Effector CD8-positive, alpha-beta T cell (primary cell): Measurements from ENCODE around the gene EMC1.
A peak's percentile ranks its signal among the peaks of the same experiment; 100 is the strongest.
"Not testable (repeated sequence)": the region's sequence is repeated elsewhere in the genome, so short reads cannot be mapped to it uniquely, and the experiment has no call there.

Experiments used
- DNase-seq: peaks from one replicate; lab custom pipeline; 2025; lab: John Stamatoyannopoulos, UW
- total RNA-seq, 4 experiments: gene quantifications; one replicate each; lab custom pipeline; 2026; lab: John Stamatoyannopoulos, UW

Gene EMC1
- total RNA-seq, result 75.8 to 104 (median 88.9) reads per million in 4 experiments

DNA sequence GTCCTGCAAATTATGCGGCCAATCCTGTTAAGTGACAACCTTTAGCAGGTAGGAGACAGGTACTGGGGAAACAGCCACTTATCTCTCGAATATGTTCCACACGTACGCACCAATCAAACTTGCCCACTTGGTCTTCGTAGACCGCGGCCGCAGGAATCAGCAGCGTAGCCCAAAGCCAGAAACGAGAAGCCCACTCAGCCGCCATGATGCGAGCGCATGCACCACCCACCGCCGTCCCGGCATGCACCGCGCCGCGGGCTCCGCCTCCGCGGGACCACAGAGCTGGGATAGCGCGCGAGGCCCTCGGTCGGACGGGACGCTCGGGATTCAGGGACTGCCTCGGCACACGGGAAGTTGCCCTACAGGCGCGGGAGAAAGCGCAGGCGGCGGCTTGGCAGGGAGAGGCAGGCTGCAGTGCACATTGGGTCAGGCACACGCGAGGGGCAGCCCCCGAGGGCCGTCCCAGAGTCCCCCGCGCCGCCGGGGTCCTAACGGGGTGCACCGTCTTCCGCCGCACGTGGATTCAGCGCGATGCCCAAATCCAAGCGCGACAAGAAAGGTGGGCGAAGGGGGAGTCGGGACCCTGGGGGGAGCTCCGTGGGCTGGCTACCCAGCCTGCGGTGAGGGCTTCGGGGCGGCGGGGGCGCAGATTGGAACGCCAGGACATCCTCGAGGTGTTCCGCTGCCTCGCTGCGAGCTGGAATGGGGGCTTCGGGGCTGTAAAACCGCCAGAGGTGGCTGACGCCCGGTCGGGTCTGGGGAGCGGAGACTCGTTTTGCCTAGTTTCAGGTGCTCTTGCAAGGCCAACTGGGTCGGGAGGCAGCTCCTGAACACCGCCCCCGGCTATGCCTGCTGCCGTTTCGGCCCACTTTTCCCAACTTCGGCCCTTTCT lies at the start of gene EMC1, which contains the start of gene MRTO4:
Gene EMC1 (minus strand): TSS at position 220 of the 892 bp plus-strand sequence. CDS start 15 bp downstream, at position 205.
Gene MRTO4 (plus strand): TSS at position 501 of the 892 bp plus-strand sequence. CDS start 31 bp downstream, at position 532.
- peak; percentile 84 for DNase-seq

DNA sequence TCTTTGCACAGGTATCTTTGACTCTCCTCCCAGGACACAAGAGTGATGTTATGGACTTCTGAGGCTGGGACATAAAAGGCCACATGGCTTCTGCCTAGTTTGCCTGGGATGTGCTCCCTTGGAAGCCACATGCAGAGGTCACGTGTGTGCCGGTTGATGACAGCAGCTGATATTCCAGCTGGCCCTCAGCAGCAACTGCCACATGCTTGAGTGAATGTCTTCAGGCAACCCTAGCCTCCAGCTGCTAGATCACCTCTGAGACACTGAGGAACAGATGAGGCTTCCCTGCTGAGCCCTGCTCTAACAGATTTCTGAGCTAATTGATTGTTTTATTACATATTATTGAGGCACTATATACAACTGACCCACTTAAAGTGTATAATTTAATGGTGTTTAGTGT lies 48.9 kb upstream of the EMC1 start:
- no peak for DNase-seq

DNA sequence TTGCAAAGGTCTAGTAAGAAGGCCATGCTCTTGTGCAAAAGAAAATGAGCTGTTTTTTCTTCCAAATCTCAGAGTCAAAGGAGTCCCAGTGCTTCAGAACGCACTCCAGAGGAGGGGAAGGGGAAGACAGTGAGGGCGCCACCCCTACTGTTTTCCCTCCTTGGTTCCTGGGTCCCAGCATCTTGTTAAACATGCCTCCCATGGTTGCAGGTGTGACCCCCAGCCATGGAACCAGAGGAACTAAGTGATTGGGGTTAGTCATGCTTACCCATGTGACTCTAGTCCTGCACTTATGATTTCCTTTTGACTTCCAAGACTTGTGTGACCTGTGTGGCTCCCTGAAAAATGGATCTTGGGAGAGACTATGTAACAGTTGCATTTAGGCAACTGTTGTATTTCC lies 43.3 kb upstream of the EMC1 start:
- no peak for DNase-seq

DNA sequence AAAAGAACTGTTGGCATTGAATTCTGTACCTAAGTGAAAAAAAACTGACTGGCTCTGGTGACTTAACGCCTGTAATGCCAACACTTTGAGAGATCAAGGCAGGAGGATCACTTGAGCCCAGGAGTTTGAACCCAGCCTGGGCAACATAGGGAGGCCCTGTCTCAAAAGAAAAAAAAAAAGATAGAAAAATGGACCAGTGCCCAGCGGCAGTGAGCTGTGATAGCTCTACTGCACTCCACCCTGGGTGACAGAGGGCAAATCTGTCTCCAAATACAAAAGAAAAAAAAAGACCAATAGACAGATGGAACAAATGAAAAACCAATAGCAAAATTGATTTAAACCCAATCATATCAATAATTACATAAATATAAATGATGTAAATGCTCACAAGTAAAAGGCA lies 37.9 kb upstream of the EMC1 start:
- DNase-seq, result no peak

DNA sequence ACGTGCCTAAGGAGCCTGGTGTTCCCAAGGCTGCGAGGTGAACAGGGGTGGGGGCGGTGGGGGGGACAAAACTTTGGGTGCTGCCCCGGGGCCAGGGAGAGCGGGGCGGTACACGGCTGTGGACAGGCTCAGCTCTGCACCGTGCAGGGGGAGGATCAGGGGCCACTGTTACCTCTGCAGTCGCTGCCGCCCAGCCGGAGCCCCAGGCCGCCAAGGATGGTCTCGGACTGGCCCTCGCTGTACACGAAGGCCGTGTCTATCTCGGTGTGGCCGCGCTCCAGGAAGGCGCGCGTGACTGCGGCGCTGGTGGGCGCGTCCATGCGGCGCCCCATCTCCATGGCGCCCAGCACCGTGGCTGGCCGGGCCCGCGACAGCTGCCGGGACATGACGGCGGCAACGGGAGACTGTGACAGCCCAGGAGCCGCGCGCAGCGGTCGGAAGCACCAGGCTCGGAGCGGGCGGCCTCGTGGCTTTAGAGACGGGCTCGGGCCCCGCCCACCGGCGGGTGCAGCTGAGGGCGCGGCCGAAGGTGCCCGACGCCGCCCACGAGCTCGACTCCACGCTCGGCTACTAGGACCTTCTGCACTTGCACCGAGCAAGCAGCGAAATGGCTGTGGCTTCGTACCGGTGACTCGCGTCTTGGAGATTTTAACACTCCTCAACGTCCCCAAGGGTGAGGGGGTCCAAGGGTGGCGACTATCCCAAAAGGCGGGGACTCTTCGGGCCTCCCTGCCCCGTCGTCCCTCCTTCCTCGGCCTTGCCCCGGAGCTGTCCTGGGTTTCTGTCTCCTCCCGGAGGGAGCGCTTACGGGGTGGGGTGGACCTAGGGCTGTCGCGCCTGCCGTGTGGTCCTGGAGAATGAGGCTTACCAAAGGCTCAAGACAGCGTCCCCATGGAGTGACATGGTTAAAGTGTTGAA lies 37.3 kb upstream of the EMC1 start, which contains the start of gene AKR7A3:
Gene AKR7A3 (minus strand): TSS at position 447 of the 918 bp plus-strand sequence. CDS start 61 bp downstream, at position 386.
- DNase-seq, result peak; percentile 19

DNA sequence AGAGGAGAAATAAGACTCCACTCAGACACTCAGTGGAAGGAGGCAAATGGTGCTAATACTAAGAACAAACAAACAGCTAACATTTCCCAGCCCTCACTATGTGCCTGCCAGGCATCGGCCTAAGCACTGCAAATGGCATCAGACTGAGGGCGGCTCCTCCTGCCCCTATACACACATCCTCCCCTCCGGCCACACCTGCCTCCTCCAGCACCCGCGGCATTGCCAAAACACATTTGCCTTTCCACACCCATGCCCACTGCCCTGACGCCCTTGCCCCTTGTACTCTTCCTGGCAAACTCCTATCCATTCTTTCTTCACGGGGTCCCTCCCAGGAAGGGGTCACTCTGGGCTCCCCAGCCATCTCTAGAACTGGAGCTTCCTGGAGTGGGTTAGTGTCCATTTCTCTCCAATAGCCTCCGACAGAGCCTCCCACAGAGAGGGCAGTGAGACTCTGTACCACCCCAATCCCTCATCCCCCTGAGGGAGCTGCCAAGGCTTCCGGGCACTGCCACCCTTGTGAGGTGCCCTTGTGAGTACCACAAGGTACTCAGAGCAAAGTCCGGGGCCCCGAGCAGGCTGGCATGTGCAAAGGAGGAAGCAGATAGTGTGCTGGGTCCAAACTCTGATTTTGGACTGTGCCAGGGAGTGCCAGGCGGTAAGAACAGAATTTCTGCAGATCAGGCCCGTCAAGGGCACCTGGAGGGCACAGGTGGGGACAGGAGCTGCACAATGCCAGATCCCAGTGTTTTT lies 36.3 kb upstream of the EMC1 start:
- no peak for DNase-seq

DNA sequence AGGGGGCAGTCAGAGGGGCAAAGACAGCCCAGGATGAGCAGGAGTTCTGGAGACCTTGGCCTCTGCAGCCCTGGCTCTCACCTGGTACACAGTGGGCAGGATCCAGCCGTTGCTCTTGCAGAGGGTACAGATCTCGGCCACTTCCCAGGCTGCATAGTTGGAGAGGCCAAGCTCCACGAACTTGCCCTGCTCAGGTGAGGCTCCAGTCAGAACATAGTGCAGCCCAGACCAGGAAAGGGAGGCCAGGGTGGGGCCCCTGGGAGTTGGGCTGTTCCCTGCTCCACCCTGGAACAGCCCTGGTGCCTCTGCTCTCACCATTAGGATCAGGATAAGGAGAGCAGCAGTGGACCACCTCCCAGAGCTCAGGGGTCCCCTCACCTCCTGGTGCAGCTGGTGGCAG lies 34.5 kb upstream of the EMC1 start:
- not testable (repeated sequence) for DNase-seq

DNA sequence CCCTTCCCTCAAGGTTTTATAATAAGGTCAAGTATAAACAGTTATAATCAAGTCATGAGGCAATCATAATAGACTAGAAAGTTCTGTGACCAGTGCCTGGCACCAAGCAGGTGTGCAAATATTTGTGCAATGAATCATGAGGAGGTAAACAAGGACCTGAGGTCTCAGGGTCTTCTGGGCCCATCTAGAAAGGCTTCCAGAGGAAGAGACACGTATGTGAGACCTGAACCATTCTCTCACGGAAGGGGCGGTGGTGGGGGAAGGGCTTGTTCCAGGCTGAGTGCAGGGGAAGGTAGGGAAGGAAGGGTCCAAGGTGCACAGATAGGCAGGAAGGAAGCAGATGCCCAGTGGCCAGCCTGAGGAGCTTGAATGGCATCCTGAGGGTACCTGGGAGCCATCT lies 34.0 kb upstream of the EMC1 start:
- DNase-seq, result not testable (repeated sequence)

DNA sequence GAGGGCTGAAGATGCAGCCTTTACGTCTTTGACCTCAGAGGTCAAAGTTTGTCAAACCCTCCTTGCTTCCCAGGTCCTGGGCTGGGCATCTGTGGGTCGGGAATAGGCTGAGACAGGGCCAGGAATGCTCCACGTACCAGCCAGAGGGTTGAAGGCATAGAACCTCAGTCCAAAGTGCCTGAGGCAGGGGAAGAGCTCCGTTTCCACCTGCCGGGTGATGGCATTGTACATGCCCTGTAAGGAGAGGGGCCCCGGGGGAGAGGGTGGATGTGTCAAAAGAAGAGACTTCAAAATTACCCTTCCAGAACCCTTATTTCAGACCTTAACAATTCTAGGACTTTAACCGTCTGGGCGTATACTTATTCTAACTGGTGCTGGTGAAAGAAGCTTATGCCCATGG lies 33.6 kb upstream of the EMC1 start:
- DNase-seq, result no peak

DNA sequence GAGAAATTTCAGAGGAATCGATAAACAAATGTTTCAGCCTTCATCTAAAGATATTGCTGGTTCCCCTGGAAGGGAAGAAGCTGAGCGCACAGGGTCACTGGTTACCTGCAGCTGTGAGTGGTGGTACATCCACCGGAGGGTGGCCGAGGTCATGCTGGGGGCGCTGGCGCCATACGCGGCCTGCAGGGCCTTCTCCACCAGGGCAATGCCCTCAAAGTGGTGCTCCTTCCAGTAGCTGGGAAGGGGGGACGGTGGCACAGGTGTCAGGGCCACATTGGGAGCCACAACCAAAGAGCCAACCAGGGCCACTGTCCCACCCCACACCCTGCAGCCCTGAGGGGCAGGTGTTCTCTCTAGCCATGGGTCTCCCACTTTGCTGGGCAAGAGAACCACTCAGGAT lies 32.6 kb upstream of the EMC1 start:
- no peak for DNase-seq

DNA sequence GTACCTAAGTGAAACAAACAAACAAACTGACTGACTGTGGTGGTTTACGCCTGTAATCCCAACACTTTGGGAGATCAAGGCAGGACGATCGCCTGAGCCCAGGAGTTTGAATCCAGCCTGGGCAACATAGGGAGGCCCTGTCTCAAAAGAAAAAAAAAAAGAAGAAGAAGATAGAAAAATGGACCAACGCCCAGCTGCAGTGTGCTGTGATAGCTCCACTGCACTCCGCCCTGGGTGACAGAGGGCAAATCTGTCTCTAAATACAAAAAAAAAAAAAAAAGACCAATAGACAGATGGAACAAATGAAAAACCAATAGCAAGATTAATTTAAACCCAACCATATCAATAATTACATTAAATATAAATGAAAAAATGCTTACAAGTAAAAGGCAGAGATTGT lies 23.3 kb upstream of the EMC1 start:
- DNase-seq, result no peak

DNA sequence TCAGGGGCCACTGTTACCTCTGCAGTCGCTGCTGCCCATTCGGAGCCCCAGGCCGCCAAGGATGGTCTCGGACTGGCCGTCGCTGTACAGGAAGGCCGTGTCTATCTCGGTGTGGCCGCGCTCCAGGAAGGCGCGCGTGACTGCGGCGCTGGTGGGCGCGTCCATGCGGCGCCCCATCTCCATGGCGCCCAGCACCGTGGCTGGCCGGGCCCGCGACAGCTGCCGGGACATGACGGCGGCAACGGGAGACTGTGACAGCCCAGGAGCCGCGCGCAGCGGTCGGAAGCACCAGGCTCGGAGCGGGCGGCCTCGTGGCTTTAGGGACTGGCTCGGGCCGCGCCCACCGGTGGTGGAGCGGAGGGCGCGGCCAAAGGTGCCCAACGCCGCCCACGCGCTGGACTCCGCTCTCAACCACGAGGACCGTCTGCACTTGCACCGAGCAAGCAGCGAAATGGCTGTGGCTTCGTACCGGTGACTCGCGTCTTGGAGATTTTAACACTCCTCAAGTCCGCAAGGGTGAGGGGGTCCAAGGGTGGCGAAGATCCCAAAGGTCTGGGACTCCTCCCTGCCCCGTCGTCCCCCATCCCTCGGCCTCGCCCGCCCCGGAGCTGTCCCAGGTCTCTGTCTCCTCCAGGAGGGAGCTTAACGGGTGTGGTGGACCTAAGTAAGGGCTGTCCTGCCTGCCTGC lies 22.7 kb upstream of the EMC1 start:
- DNase-seq, result not testable (repeated sequence)

DNA sequence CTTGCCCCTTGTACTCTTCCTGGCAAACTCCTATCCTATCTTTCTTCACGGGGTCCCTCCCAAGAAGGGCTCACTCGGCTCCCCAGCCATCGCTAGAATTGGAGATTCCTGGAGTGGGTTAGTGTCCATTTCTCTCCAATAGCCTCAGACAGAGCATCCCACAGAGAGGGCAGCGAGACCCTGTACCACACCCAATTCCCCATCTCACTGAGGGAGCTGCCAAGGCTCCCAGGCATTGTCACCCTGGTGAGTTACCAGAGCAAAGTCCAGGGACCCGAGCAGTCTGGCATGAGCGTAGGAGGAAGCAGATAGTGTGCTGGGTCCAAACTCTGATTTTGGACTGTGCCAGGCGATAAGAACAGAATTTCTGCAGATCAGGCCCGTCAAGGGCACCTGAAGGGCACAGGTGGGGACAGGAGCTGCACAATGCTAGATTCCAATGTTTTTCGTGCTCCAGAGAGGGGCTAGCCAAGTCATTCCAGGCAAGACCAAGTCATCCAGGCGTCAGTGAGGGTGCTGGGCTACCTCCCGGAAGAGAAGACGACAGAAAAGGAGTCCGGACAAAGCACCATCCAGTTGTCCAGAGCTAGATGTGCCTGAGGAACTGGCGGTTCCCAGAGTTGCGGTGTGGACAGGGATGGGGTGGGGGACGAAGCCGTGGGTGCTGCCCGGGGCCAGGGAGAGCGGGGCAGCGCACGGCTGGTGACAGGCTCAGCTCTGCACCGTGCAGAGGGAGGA lies 22.0 kb upstream of the EMC1 start:
- DNase-seq, result no peak

DNA sequence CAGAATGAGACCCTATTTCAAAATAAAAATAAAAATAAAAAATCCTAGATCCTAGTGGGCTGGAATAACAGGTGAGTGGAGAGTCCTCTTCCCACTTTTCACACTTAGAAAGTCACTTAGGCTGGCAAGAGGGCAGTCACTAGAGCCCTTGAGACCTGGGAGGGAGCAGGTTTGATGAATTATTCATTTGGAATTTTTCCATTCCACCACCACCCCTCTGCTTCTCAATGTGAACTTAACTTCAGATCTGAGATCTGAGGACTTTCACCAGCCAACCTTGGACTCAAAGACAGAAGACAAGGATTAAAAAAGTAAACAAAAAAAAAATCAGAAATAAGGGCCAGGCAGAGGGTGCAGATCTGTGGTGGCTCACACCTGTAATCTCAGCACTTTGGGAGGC lies 20.7 kb upstream of the EMC1 start:
- DNase-seq, result no peak

DNA sequence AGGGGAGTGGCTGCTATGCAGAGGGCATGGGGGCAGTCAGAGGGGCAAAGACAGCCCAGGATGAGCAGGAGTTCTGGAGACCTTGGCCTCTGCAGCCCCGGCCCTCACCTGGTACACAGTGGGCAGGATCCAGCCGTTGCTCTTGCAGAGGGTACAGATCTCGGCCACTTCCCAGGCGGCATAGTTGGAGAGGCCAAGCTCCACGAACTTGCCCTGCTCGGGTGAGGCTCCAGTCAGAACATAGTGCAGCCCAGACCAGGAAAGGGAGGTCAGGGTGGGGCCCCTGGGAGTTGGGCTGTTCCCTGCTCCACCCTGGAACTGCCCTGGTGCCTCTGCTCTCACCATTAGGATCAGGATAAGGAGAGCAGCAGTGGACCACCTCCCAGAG lies 19.0 kb upstream of the EMC1 start:
- not testable (repeated sequence) for DNase-seq

DNA sequence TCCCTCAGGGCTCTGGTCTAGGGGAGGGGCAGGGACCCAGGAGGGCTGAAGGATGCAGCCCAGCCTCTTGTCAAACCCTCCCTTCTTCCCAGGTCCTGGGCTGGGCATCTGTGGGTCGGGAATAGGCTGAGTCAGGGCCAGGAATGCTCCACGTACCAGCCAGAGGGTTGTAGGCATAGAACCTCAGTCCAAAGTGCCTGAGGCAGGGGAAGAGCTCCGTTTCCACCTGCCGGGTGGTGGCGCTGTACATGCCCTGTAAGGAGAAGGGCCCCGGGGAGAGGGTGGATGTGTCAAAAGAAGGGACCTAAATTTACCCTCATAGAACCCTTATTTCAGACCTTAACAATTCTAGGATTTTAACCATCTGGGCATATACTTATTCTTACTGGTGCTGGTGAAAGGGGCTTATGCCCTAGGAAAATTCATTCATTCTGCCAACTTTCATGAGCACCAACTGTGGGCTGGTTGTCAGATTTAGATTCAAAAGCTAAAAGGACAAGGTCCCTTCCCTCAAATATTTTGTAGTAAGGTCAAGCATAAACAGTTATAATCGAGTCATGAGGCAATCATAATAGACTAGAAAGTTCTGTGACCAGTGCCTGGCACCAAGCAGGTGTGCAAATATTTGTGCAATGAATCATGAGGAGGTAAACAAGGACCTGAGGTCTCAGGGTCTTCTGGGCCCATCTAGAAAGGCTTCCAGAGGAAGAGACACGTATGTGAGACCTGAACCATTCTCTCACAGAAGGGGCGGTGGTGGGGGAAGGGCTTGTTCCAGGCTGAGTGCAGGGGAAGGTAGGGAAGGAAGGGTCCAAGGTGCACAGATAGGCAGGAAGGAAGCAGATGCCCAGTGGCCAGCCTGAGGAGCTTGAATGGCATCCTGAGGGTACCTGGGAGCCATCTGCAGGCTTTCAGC lies 18.4 kb upstream of the EMC1 start:
- not testable (repeated sequence) for DNase-seq

DNA sequence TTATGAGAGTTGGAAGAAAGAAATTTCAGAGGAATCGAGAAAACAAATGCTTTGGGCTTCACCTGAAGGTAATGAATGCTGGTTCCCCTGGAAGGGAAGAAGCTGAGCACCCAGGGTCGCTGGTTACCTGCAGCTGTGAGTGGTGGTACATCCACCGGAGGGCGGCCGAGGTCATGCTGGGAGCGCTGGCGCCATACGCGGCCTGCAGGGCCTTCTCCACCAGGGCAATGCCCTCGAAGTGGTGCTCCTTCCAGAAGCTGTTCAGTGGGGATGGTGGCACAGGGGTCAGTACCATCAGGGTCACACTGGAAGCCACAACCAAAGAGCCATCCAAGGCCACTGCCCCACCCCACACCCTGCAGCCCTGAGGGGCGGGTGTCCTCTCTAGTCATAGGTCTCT lies 17.1 kb upstream of the EMC1 start:
- no peak for DNase-seq

DNA sequence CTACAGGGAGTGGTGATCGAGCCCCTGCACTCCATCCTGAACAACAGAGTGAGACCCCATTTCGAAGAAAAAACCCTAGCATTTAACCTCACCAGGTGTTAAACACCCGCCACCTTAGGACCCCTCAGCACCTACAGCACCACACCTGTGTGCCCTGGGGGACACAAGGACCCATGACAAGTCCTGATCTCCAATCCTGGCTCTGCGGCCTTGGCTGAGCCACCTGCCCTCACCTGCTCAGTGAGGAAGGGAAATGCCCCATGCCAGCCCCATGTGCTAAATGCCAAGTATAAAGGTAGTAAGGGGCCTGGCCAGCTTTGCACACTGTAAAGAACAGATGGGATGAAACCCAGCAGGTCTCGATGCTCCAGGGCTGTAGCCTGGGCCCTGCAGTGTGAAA lies 11.4 kb upstream of the EMC1 start:
- no peak for DNase-seq

DNA sequence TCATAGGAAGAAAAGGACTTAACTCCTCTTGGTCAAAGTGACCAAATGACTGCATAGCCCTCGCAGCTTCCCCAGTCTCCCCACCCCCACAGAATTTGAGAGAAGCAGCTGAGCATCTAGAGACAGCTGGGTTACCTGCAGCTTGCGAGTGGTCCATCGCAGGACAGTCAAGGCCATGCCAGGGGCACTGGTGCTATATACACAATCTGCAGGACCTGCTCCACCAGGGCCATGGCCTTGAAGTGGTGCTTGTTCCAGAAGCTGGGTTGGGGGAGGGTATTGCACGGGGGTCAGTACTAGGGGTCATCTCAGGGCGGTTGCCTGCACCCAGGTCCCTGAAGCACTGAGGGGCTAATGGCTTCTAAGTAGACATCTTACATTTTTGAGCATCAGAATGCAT lies 10.7 kb upstream of the EMC1 start:
- DNase-seq, result no peak
